Esophagus muscularis mucosa (tissue), 3 donors: Measurements from ENCODE around the gene PDE1C.

ENCODE experiments used
- CTCF ChIP-seq, 3 experiments: fragments of 200-600 bp in 2 of 3; fragments of 450-650 bp in 1 of 3; sonication (generic) in 2 of 3; IDR thresholded peaks; one replicate each; pipeline ENCODE4 v1.5.1; 2017 to 2019; ENCODE audit warnings: antibody characterized with exemption in 3 of 3, mild to moderate bottlenecking in 2 of 3, moderate library complexity in 1 of 3
- POLR2A ChIP-seq: fragments of 450-650 bp; IDR thresholded peaks from one replicate; pipeline ENCODE4 v1.6.1; 2017; ENCODE audit warnings: antibody characterized with exemption, moderate library complexity, mild to moderate bottlenecking, low read depth
- POLR2AphosphoS5 ChIP-seq, 2 donors: sonication (generic); formaldehyde crosslinking; IDR thresholded peaks; one replicate each; pipeline ENCODE4 v1.6.1; 2017; ENCODE audit warnings: antibody characterized with exemption in 2 of 2

DNA sequence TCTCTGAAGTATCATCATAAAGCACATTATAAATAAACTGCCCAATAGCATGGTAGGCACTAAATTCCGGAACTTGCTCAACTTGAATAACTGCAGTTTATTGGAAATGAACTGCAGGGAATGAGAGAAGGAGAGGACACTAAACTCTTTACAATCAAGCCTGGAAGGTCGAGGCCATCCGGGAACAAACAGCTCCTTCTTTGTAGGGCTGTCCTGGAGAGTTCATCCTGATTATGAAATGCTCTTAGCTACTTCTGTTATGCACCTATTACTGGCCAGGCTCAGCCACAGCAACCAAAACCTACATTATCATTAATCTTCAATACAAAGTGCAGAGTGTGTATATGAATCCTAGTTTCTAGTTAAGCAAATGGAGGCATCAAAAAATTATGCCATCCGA, 318.5 kb downstream of the PDE1C start:
- TF ChIP-seq CTCF (IDR thresholded peaks at IDR 0.05) (no peak), POLR2A (no peak), POLR2AphosphoS5 (IDR thresholded peaks at IDR 0.05) (no peak)
